ENCODE measurements around the gene SERPINB6. TPM values are rescaled to one million over a fixed set of nuclear protein-coding genes. Genes with fewer than 3 reads are reported as not detected.

The SERPINB6 gene
- polyA plus RNA-seq, 3 donors, result 117 to 208 (median 200) TPM

GRCh38 chr6:2977799-2978590 lies 6.6 kb upstream of the SERPINB6 start:
- H4K20me1 ChIP-seq (ENCODE audit: insufficient read depth, low read length), result no peaks in the 10 kb centered on the region
- intact Hi-C loops (cut with micrococcal nuclease), result no loop called here
- H2AFZ ChIP-seq (ENCODE audit: insufficient read depth, low read depth, low read length, poor library complexity, severe bottlenecking), result no peak overlapping the region
- H3K79me2 ChIP-seq (ENCODE audit: insufficient read depth, low read length), result no peaks in the 10 kb centered on the region
- no peak overlapping the region for H3K9ac ChIP-seq (ENCODE audit: insufficient read depth, low read length, poor library complexity, severe bottlenecking)
- Mint-ChIP-seq H3K9me3 (no peaks in the 10 kb centered on the region), H3K4me1 (peaks cover 37% of the 10 kb centered on the region), H3K36me3 (no peaks in the 10 kb centered on the region), H3K27ac (no peak overlapping the region), H3K4me3 (no peak overlapping the region), H3K27me3 (ENCODE audit: low read depth in 3 of 3) (peaks cover 0 to 1% (median 0%) of the 10 kb centered on the region in 3 donors)
- no peak overlapping the region for H3K4me3 ChIP-seq (replicated peaks in 1 of 3; ENCODE audit: low read depth in 2 of 3, low read length in 3 of 3)
- H3K27me3 ChIP-seq (ENCODE audit: control insufficient read depth in 2 of 2, insufficient read depth in 2 of 2, low read length in 2 of 2), result no peaks in the 10 kb centered on the region
- peaks cover 32% of the 10 kb centered on the region in 2 donors for H3K4me1 ChIP-seq (ENCODE audit: control insufficient read depth in 1 of 2, insufficient read depth in 2 of 2, low read length in 2 of 2)
- H3K4me2 ChIP-seq (replicated peaks; ENCODE audit: extremely low read depth, low read length, poor library complexity, severe bottlenecking), result no peak overlapping the region
- WGBS (ENCODE audit: insufficient coverage), result no CpG with 5 or more reads among the region's 3 CpGs
- DNase-seq, result no peak
- no peaks in the 10 kb centered on the region for H3K9me3 ChIP-seq (replicated peaks in 1 of 2; ENCODE audit: control insufficient read depth in 1 of 2, insufficient read depth in 1 of 2, low read length in 2 of 2)
- H3K36me3 ChIP-seq (replicated peaks in 1 of 2; ENCODE audit: control insufficient read depth in 1 of 2, insufficient read depth in 2 of 2, low read length in 2 of 2), result no peaks in the 10 kb centered on the region
- H3K27ac ChIP-seq (ENCODE audit: low read depth in 1 of 2, low read length in 2 of 2), result no peak overlapping the region
- TF ChIP-seq, protein P1, sequence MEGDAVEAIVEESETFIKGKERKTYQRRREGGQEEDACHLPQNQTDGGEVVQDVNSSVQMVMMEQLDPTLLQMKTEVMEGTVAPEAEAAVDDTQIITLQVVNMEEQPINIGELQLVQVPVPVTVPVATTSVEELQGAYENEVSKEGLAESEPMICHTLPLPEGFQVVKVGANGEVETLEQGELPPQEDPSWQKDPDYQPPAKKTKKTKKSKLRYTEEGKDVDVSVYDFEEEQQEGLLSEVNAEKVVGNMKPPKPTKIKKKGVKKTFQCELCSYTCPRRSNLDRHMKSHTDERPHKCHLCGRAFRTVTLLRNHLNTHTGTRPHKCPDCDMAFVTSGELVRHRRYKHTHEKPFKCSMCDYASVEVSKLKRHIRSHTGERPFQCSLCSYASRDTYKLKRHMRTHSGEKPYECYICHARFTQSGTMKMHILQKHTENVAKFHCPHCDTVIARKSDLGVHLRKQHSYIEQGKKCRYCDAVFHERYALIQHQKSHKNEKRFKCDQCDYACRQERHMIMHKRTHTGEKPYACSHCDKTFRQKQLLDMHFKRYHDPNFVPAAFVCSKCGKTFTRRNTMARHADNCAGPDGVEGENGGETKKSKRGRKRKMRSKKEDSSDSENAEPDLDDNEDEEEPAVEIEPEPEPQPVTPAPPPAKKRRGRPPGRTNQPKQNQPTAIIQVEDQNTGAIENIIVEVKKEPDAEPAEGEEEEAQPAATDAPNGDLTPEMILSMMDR (IDR thresholded peaks at IDR 0.05), result no peak

GRCh38 chr6:2977290-2977689 lies 5.9 kb upstream of the SERPINB6 start:
- H3K27me3 ChIP-seq (ENCODE audit: control insufficient read depth in 2 of 2, insufficient read depth in 2 of 2, low read length in 2 of 2), result no peaks in the 10 kb centered on the region
- H3K4me2 ChIP-seq (replicated peaks; ENCODE audit: extremely low read depth, low read length, poor library complexity, severe bottlenecking), result no peak overlapping the region
- Mint-ChIP-seq H3K27me3 (ENCODE audit: low read depth in 3 of 3) (peaks cover 0 to 1% (median 0%) of the 10 kb centered on the region in 3 donors), H3K4me1 (peaks cover 35% of the 10 kb centered on the region), H3K4me3 (no peak overlapping the region), H3K36me3 (no peaks in the 10 kb centered on the region), H3K9me3 (no peaks in the 10 kb centered on the region), H3K27ac (no peak overlapping the region)
- intact Hi-C loops (cut with micrococcal nuclease), result no loop called here
- H3K4me1 ChIP-seq (ENCODE audit: control insufficient read depth in 1 of 2, insufficient read depth in 2 of 2, low read length in 2 of 2), result peaks cover 27% of the 10 kb centered on the region in 2 donors
- H3K36me3 ChIP-seq (replicated peaks in 1 of 2; ENCODE audit: control insufficient read depth in 1 of 2, insufficient read depth in 2 of 2, low read length in 2 of 2), result no peaks in the 10 kb centered on the region
- H3K79me2 ChIP-seq (ENCODE audit: insufficient read depth, low read length), result no peaks in the 10 kb centered on the region
- H4K20me1 ChIP-seq (ENCODE audit: insufficient read depth, low read length), result no peaks in the 10 kb centered on the region
- H2AFZ ChIP-seq (ENCODE audit: insufficient read depth, low read depth, low read length, poor library complexity, severe bottlenecking), result no peak overlapping the region
- no peak overlapping the region for H3K9ac ChIP-seq (ENCODE audit: insufficient read depth, low read length, poor library complexity, severe bottlenecking)
- H3K27ac ChIP-seq (ENCODE audit: low read depth in 1 of 2, low read length in 2 of 2), result no peak overlapping the region
- WGBS (ENCODE audit: insufficient coverage), result 80% methylated on average over 3 of the region's 5 CpGs
- TF ChIP-seq, protein P1 (IDR thresholded peaks at IDR 0.05), result no peak
- H3K9me3 ChIP-seq (replicated peaks in 1 of 2; ENCODE audit: control insufficient read depth in 1 of 2, insufficient read depth in 1 of 2, low read length in 2 of 2), result no peaks in the 10 kb centered on the region
- no peak for DNase-seq
- H3K4me3 ChIP-seq (replicated peaks in 1 of 3; ENCODE audit: low read depth in 2 of 3, low read length in 3 of 3), result no peak overlapping the region

All from CD14-positive monocyte (primary cell).